HG03095 (cell line): ENCODE data around the gene CHCHD4.

ENCODE experiments used
- ATAC-seq: cut with Tn5 transposase; IDR thresholded peaks from one replicate; pipeline ENCODE4 v1.9.1; 2021; ENCODE audit warnings: moderate library complexity; ENCODE audit not compliant: unreplicated experiment

The CHCHD4 gene

DNA sequence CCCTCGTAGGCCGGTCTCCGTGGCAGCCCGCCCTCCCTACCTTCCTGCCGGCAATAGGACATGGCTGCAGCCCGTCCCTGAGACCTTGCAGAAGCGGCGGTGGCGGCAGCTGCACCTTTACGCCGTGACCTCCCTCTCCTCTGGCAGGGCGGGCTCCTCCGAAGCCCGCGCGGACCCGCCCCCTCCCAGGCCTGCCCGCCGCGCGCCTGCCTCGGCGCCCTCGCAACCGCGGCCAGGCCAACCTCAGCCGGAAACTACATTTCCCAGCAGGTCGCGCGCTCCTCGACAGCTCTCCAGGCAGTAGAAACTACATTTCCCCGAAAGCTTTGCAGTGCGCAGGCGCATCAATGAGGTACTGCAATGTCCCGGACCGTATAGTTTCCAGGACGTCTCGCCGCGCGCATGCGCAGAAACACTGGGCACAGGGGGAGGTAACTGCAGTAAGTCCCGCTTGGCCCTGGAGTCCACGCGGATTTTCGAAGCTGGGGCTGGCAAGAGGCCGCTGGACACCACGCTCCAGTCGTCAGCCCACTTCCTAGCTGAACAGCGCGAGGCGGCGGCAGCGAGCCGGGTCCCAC, at the start of gene CHCHD4, which contains the start of gene TMEM43:
TSS of gene CHCHD4 (minus strand) at position 256 of the 578 bp plus-strand sequence. CDS start at position 62, 194 bp downstream.
TSS of gene TMEM43 (plus strand) at position 438 of the 578 bp plus-strand sequence. CDS start 142 bp downstream, outside the sequence.
- peak; percentile 83 for ATAC-seq

DNA sequence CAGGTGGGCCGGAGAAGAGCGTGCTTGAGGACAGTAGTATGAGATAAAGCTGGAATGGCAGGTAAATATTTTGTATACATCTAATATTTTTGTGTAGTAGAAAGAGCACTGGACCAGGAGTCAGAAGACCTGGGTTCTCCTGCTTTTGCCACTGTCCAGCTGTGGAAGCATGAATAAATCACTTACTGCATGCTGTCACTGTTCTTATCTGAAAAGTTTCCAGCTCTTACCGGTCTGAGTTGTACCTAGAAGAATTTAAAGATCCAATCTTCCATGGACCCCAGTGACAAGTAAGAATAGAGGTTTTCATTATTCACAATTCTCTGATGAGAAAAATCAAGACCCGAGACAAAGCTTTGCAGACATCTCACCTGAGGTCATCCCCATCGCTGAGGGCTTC, 47.8 kb upstream of the CHCHD4 start:
- ATAC-seq = no peak

DNA sequence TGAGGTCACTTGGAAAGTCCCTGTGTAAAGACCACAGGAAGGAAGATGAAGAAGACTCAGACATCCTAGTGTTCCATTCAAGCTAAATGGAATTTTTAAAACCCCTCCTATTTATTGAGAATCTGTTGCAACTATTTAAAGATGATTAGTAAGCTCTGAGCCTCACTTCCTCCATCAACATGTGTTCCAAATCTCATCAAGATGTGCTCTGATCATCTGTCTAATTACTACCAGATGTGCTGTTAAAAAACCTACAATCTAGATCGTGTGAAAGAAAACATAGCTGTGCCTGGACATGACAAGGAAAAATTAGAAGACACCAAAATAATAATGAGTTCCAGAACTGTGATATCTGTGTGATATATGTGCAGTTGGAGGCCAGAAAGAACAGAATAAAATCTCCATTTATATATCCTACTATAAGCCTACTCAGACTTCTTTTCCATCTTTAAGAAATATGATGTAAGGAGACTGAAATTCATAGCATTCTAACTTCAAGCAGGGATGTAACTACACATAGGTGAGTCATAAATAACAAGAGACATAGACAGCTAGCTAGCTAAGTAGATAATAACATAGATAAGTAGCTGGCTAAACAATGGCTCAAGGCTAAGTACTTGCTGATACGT, 46.0 kb upstream of the CHCHD4 start:
- no peak for ATAC-seq

DNA sequence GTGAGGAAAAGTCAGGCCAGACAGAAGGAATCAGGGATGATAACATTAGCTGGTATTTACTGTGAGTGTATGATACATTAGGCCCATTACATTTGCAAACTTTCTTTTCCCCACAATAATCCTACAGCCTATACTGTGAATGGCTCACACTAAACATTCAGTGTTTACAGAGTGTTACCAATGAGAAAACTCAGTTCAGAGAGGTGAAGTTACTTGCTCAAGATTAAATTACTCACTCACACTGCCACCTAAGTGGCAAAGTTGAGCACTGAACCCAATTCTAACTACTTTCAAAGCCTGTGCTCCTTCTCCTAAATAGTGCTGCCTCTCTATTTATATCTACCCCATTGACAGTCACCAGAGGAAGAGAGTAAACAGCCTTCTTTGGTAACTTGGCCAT, 45.2 kb upstream of the CHCHD4 start:
- no peak for ATAC-seq

DNA sequence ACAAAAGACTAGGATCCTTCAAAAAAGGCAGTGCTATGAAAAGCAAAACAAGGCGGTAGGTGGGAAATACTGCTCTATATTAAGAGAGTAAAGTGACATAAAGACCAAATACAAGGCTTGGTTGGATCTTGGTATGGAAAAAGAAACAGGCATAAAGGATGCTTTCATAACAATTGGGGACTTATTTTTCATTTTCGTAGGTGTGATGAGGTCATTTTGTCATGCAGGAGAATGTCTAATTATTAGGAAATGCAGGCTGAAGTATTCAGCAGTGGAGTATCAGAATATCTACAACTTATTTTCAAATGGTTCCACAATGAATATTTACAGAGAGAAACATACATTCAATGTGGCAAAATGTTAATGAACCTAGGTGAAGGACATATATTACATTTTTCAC, 44.8 kb upstream of the CHCHD4 start:
- no peak for ATAC-seq

DNA sequence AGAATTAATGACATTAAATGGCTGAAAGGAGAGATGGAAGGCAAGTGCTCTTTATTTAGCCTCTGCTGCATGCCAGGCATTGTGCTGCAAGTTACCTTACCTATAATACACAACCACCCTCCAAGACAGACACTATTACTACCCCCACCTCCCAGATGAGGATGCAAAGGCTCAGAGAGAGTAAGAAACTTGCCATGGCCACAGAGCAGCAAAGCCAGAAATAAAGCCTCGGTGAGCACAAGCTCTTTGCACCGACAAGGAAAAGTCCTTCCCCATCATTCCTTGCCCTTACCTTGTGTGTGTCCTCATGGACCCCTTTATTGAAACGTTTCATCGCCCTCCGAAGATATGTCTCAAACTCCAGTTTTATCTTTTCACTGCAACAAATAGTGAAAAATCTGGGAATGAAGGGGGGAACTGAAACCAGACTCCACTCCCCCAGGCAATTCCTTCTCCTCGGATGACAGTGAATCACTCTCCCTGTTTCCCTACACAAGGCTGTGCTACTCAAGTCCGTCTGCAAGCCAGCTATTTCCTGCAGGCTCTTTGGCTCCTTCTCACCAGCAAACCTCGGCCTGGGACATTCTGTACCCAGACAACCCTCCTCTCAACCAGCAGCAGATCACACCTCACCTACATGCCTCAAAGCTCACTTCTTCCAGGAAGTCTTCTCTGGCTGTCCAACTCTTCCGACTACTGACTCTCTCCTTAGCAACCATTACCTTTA, 42.4 kb upstream of the CHCHD4 start:
- no peak for ATAC-seq

DNA sequence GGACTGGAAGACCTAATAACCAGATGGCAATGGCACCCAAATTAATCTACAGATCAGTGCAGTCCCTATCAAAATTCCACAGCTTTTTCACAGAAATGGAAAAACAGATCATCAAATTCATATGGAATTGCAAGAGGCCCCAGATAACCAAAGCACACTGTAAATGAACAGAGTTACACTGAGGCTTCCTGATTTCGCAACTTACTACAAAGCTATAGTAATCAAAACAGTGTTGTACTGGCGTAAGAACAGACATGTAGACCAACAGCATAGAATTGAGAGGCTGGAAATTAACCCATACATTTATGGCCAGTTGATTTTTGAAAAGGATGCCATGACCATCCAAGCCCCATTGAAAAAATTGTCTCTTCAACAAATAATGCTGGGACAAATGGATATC, 37.5 kb upstream of the CHCHD4 start:
- no peak for ATAC-seq

DNA sequence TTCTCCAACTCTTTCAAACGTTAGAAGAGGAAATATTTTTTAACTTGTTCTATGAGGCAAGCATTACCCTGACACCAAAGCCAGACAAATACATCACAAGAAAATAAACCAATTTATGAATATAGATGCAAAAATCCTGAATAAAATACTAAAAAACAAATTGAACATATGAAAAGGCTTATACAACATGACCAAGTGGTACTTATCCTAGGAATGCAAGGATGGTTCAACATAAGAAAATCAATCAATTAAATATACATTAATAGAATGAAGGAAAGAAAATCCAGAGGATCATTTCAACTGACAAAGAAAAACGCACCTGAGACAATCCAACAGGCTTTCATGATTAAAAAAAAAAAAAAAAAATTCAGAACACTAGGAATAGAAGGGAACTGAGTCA, 36.6 kb upstream of the CHCHD4 start:
- ATAC-seq = no peak

DNA sequence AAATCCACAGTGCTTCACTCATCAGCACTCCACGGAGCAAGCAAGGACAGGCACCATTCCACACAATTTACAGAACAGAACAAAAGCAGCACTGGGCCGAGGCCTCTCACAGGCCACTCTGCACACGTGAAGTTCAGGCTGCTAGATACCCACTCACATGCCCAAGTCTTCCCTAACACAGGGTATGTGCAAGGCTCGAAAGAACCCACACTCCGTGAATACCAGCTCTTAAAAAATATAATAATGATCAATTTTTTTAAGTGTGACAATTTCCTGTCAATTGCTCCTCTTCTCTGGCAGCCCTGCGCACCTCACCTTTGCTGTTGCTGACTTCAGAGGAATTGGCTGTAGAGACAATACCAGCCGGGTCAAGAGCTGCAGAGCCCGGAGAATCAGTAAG, 34.8 kb upstream of the CHCHD4 start:
- no peak for ATAC-seq

DNA sequence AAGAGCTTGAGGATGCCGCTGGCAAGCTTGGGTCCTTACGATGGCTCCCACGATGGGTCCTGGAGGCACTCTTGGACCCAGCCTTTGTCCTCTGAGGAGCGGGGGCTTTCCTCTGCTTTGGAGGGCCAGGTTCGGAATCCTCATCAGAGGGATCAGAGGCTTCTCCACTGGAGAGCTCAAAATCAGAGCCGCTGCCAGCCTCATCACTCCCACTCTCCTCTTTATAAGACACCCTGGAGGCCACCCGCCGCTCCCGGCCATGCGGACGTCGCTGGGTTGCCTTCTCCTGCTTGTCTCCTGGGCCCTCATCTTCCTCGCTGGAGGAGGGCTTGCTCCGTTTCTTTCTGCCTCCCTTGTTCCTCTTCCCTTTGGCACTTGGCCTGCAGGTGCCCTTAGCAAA, 33.7 kb upstream of the CHCHD4 start:
- no peak for ATAC-seq

DNA sequence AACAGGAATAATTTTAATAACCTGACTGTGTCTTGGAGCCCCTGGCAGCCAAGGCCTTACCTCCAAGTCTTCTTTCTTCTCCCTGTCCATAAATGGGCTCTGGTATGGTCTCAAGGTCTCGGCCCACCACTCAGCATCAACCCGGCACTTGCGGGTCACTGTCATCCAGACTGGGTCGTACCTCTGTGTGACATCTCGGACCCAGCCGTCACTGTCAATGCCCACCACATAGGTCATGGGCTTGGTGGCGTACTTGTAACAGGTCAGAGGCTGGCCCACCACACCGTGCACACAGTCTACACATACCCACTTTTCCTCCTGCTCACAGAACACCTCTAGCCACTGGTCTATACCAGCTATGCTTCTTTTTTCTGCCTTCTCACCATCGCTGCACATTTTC, 33.3 kb upstream of the CHCHD4 start:
- no peak for ATAC-seq

DNA sequence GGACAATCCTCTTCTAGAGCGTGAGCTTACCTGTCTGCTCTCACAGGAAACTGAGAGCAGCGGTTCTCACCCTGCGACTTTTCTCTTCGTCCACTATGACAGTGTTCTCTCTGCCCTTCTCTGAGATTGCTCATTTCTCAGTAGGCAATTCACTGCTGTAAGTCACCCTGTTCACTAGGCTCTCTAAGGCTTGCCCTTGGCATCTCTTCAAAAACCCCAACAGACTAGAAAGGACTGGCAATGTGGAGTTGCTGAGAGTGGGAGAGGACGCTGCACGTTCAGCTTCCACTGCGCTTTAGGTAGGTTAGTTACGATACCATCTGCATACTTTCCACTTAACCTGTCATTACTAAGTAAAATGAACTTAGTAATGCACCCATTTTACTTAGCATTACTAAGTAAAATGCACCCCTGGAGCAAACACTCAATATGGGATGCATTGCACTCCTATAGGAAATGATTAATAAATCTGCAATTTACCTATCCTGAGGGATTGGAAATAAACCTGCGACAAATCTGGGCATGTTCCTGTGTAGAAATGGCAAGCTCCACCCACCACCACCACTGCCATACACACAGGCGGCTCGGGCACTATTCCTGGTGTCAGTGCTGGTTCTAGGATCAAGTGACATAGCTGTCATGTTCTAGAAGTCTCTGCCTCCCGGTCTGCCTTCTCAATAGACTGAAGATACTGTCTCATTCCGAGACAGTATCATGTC, 32.3 kb upstream of the CHCHD4 start:
- ATAC-seq = no peak

DNA sequence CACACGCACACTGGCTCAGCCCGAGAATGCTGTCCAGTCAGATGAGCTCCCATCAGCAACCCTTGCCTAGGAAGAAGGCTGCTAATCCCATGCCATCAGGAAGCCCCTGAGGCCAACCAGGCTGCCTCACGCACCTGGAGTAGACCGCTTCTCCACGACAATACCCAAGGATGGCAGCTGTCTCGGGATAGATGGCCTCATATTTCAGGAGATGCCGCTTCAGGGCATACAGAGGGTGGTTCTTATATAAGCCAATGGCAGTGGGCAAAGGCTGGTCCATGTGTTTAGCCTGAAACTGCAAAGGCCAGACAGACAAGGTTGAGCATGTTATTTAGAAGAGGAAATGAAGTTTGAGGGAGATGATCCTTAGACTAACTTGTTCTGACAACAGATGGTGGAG, 31.5 kb upstream of the CHCHD4 start:
- ATAC-seq = no peak

DNA sequence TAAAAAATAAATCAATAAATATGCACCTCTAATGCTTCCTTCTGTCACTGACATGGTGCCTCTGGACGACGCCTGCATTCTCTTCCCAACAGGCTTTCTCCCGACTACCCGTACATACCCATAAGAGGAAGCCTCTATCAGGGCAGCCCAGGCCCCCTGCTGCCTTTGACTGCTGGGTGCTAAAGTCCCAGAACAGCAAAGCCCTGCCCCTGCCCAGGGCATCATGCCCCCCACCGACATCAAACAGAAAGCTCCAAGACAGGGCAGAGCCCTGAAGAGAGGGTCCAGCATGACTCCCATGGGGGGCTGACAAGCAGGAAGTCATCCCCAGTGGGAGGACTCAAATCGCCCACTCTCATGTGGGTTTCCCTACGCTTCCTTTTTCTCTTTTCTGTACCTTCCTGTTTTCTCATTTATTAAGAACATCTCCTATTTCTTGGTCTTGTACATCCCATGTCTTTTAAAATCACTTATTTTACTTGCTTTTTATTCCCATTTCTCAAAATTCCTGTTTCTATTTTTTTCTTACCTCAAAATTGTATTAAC, 30.3 kb upstream of the CHCHD4 start:
- ATAC-seq = no peak

DNA sequence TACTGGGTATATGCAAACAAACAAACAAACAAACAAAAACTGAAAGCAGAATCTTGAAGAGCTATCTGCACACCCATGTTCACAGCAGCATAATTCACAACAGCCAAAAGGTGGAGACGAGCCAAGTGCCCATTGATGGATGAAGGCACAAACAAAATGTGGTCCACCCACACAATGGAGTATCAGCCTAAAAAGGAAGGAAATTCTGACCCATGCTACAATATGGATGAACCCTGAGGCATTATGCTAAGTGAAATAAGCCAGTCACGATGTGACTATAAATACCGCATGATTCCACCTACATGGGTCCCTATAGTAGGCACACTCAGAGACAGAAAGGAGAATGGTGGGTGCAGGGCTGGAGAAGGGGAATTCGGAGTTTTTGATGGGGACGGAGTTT, 29.6 kb upstream of the CHCHD4 start:
- no peak for ATAC-seq

DNA sequence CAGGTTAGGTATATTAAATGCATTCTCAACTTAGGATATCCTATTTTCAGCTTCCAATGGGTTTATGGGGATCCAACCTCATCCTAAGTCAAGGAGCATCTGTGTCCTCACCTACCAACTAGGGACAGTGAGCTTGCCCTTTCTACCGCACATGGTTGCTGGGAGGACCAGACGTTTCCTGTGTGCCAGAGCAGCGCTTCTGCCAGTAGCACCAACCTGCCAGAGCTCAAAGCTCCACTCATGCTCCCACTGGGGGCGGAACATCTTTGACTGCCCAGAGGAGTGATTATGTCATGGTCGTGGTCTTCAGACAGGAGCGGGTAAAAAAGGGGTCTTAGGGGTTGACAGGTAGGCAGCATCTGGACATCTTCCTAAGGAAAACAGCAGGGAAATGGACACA, 29.0 kb upstream of the CHCHD4 start:
- no peak for ATAC-seq

DNA sequence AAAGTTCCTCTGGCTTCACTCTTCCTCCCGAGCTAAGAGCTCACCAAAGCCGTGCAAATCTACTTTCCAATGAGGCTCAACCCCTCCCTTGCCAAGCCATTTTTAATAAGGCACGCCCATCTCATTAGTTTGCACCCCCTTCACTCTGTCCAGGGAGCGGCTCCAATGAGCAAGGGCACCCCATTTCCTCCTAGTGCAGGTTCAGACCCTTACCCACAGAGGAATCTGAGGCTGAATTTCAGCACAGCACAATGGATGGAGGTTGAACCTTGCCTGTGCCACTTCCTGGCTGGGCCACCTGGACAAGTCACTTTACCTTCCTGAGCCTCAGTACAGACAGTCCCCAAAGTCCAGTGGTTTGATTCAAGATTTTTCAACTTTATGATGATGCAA, 28.3 kb upstream of the CHCHD4 start:
- no peak for ATAC-seq

DNA sequence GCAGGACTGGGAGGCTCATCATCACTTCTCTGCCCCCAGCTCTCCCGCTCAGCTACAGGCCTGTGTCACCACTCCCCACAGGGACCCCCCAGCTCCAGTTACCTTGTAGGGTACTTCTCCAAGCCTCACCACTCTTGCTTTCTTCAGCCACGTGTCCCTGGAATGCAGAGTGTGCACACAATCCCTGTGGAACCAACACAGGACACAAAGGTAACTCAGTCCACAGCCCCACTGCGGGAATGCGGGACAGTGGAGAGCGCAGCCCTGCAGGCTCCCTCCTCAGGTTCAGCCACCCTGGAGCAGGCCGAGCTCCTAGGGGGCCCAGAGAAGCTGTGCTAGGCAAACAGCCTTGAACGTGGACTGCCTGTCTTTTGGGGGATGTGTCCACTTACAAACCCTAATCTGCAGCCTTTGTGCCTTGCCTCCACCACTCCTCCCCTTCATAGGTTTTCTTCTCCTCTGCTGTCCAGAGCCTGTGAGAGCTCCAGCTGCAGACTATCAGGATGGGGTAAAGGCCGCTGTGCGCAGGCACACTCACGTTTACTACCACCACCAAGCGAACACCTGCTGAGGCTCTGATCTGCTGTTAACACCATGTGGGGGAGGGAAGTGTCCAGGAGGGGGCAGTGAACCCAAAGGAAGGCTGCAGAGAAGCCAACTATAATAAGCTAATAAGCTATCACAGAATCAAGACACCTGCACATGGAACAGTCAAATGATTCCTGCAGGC, 27.7 kb upstream of the CHCHD4 start:
- ATAC-seq = no peak

DNA sequence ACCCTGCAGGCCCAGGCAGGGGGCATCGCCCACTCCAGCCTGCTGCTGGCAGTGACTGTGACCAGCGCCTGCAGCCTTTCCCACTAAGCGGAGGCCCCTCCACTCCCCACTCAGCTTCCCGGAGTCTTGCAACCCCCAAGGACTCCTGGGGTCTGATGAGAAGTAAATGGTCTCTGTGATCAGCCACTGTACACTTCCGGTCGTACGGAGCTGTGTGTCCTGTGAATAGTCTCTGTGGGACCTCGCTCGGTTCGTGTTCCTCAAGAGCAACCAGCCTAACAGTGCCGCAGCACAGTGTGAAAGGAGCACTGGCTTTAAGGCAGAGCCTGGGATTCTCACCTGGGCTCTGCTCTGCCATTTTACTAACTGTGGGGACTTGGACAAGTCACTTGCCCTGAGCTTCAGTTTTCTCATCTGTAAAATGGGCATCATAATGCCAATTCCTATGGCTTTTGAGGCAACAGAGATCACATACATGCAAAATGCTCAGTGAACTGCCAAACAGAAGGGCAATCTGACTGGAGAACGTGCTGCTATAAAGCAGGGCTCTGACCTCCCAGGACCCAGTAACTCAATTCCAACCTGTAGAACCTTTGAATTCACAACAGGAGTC, 26.9 kb upstream of the CHCHD4 start:
- no peak for ATAC-seq

DNA sequence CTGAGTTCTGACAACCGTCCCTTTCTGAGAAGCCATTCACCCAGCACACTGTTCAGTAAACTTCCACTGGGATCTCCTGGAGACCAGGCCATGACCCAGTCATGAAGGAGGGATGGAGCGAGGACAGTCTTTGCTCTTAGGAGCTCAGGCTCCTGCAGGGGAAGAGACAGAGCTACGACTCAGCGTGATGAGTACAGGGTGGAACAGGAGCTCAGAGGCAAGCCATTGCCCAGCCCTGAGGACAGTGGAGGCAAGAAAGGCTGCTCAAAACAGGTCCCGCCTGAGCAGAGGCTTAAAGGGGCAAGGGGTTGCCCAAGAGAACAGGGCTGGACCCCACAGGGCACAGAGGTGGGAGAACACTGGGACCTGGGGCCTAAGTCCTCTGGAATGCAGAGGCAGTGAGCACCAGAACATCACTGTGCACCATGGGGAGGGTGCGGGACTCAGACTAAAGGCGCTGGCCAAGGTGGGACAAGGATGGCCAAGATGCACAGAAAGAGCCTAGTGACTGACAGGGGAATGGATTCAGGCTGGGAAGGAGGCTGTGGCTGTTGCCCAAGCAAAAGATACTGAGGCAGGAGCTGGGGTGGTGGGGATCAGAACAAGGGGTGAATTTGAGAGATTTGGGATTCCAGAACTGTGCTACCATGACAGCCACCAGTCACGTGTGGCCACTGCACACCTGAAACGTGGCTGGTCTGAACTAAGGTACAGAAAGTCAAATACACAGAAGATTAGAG, 26.0 kb upstream of the CHCHD4 start:
- no peak for ATAC-seq
